Myocyte (in vitro differentiated cells): ENCODE results near the gene E4F1. TPM values are rescaled to one million over a fixed set of nuclear protein-coding genes. Genes with fewer than 3 reads are reported as not detected.
"Not testable (repeated sequence)": the region's sequence is repeated elsewhere in the genome, so short reads cannot be mapped to it uniquely, and the experiment has no call there.

Source experiments
- DNase-seq: peaks from one replicate; pipeline ENCODE4 v3.0.0-alpha.2; 2012; ENCODE audit warnings: low read depth
- total RNA-seq: library from RNA; depleted of rRNA; stranded (reverse); fragments of >200 nt; gene quantifications from 2 replicates; pipeline ENCODE4 v1.2.3, GENCODE V29; 2014

E4F1 gene
- total RNA-seq, 1 donor from 2014 or later = 33.6 TPM

GRCh38 chr16:2243031-2243528 lies 19.7 kb downstream of the E4F1 start:
- DNase-seq = no peak

DNA sequence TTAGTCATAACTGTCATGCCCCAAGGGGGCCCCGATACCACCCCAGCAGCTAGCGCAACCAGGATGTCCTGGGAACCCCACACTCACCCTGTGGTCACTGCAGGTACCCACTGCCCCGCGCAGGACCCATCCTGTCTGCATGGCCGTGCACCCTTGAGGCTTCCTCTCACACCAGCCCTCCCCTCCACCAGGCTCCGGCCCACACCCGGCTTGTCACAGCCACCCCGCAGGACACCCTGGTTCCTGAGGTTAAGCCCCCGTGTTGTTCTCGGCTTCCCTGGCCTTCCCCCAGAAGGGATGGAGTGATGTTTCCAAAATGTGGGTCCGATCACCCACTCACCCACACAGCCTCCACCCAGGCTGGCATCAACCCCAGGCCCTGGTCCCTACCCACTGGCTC lies 20.4 kb downstream of the E4F1 start:
- no peak for DNase-seq

DNA sequence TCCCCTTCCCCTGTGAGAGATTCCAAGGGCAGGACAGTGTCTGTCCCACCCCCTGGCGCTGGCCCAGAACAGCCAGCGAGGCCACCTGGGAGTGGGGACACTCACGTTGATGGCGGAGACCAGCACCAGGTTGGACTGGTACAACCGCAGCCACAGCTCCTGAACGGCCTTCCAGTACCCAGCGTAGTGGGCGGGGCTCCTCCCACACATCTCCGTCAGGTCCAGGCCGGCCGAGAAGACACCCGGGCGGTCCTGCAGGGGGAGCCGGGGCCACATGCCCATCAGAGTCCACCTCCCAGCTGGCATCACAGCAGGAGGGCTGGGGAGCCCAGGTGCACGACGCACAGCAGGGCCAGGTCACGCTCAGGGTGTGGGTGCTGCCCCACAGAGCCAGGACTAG lies 20.9 kb downstream of the E4F1 start:
- DNase-seq = no peak

- no peak for DNase-seq
Measured at GRCh38 chr16:2244926-2245795, 21.8 kb downstream of the E4F1 start.

DNA sequence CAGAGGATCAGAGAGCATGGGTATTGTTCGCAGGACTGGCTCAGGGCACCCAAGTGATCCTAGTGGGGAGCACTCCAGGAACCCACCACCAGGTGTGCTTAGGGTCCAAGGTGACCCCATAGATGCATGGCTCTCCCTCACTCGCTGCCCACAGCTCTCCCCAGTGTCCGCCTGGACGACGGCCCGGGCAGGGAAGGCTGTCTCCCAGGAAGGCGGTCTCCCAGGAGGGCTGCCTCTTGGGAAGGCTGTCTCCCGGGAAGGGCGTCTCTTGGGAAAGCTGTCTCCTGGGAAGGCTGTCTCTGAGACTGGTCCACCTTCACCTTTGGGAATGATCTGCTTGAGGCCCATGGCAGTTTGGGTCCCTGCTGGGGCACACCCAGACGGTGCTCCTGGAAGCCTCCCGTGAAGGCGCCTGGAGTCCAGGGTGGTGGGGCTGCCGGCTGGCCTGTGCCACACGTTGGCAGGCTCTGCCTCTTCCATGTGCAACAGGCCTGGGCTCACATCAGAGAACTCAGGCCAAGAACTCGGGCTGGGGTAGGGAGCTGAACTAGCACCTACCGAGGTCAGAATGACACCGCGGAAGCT lies 23.0 kb downstream of the E4F1 start:
- no peak for DNase-seq

DNA sequence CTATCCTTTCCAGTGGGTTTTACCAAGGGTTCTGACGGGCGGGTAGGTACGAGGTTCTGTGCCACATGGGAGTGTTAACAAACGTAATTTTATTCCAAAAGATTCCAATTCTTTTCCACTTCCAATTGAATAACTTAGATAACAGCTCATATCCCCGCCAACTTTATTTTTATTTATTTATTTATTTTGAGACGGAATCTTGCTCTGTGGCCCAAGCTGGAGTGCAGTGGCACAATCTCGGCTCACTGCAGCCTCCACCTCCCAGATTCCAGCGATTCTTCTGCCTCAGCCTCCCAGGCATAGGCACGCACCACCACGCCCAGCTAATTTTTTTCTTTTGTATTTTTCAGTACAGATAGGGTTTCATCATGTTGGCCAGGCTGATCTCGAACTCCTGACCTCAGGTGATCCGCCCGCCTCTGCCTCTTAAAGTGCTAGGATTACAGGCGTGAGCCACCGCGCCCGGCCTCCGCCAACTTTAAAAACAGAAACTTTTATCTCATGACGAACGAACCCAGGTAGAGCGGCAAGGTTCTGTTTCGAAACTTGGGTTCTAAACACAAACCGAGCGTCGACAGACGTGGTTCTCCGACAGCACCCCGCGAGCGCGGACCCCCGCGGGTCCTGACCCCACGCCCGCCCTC lies 27.4 kb downstream of the E4F1 start:
- DNase-seq = no peak

- peak; percentile 95 for DNase-seq
Measured at GRCh38 chr16:2251296-2252111, 28.1 kb downstream of the E4F1 start, which contains the start of gene ECI1. ECI1 (minus strand) TSS chr16:2251587; CDS start chr16:2251566, 21 bp downstream.

GRCh38 chr16:2252806-2253148 lies 29.4 kb downstream of the E4F1 start:
- DNase-seq = no peak

DNA sequence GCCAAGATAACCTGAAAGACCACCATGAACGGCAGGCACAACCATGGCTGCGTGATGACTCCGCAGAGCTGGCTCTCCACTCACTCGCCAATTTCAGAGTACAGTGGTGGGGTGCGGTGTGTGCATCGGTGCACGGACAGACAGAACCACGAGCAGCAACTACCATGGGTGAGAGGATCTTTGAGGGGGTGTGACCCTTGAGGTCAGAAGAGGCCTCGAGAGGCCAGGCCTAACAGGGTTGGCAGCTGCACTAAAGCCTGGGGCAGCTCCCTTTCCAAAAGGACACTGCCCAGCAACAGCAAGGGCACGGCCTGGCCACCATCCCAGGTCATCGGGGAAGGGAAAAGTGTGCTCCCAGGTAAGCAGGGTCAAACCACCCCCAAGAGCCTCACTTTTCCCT lies 29.9 kb downstream of the E4F1 start:
- DNase-seq = no peak

DNA sequence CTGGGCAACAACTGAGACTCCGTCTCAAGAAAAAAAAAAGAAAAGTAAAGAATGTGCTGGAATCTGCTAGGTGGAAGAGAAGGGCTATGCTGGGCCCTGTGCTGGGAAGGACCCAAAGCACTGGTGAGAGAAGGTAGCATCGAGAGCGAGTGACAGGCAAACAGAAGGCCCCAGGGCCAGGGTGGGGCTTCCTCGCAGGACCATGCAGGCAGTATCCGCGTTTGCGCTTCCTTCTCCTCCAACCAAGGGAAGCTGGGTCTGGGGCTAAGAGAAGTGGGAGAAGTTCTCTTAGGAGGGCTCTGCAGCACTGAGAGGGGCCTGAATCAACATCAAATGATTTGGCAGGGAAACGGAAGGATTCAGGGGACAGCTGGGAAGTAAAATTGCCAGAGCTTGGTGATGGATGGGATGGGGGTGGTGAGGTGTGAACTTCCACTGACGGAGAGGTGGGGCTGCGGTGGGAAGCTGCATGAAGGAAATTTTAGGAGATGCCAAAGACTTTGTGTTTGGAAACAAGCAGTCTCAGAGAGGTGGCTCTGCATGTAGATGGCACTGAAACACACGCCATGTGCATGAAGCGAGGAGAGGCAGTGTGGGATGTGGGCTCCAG lies 33.2 kb downstream of the E4F1 start:
- no peak for DNase-seq

- no peak for DNase-seq
Measured at GRCh38 chr16:2257726-2258125, 34.3 kb downstream of the E4F1 start.

DNA sequence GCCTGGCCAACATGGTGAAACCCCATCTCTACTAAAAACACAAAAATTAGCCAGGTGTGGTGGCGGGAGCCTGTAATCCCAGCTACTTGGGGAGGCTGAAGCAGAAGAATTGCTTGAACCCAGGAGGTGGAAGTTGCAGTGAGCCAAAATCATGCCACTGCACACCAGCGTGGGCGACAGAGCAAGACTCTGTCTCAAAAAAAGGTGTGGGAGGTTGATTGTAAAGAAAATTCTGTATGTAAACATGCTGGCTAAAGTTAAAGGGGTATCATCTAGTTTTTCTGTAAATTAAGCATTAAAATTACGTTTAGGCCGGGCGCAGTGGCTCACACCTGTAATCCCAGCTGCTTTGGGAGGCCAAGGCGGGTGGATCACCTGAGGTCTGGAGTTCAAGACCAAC lies 35.1 kb downstream of the E4F1 start:
- DNase-seq = not testable (repeated sequence)

GRCh38 chr16:2260250-2260649 lies 36.9 kb downstream of the E4F1 start:
- no peak for DNase-seq

- not testable (repeated sequence) for DNase-seq
Measured at GRCh38 chr16:2263026-2263425, 39.6 kb downstream of the E4F1 start.

- peak; percentile 49 for DNase-seq
Measured at GRCh38 chr16:2266887-2267286, 43.5 kb downstream of the E4F1 start.

DNA sequence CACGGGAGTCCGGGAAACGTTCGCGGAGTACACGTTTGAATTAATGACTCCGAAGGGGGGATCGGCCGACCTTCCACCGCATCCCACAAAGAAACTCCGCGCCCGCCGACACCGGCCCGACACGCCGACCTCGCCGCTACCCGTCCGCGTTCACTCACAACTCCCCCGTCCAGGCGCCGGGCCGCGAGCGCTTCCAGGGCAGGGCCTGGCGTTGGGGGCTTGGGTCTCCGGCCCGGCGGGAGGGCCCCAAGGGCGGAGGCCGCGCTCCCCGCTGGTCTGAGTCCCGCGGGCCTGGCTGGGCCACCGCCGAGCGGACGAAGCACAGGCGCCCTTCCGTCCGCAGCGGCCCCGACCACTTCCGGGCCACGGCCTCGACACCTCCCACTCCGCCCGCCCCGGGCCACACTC lies 44.1 kb downstream of the E4F1 start:
- not testable (repeated sequence) for DNase-seq

- peak; percentile 97 for DNase-seq
Measured at GRCh38 chr16:2267913-2268666, 44.7 kb downstream of the E4F1 start, which contains the start of gene RNPS1. RNPS1 (minus strand) TSS chr16:2268126; CDS start chr16:2264643, 3,483 bp downstream.

- DNase-seq = no peak
Measured at GRCh38 chr16:2270070-2270462, 46.7 kb downstream of the E4F1 start.

DNA sequence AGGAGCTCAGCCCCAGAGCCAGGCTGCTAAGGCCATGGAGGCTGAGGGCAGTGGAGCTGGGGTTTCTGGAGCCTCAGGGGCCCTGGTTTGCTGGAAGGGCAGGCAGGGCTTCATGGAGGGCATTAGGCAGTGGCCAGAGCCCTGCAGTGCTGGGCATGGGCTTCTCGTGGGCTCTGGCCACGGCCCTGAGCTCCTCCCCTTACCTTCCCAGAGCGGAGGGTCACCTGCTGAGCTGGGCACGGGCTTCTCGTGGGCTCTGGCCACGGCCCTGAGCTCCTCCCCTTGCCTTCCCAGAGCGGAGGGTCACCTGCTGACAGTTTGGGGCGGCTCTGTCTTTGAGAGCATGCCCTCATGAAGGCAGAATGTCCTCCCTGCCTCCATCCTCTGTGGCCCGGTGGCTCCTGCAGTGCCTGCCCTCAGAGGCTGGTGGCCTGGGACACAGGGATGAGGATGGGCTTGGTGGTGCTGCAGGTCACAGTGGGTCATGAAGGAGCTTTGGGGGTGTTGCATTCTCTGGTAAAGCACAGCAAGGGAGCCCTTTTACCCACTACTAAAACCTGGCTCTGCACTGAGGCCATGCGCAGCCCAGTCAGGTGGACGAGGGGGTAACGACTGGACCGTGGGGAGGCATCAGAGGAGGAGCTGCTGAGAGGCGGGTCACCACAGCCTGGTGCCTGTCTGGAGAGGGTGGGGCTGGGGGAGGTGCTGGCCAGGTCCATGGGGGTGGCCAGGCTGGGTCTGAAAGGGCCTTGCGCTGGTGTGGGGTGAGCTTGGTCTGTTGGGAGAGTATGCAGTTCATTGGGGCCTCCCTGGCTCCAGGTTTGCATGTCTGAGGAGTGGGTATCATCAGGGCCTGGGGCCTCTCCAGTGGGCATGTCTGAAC lies 47.4 kb downstream of the E4F1 start:
- no peak for DNase-seq
